Effector CD8-positive, alpha-beta T cell (primary cell): ENCODE results near the gene WNK2.

ENCODE experiments used
- DNase-seq: peaks from one replicate; lab custom pipeline; 2025; lab: John Stamatoyannopoulos, UW

WNK2 gene

DNA sequence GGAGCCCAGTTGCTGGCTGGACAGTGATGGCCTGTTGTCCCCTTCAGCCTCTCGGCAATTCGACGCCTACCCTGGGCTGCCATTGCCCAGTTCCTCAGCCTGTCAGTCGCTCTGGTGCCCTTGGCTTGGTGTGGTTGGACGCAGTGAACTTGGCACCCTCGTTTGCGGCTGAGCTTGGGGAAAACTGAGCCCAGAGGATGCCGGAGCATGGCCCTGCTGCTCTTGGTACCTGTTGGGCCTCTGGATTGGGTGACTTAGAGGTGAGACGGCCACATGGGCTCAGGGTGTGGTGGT is 16.5 kb downstream of the WNK2 start:
- no peak for DNase-seq

DNA sequence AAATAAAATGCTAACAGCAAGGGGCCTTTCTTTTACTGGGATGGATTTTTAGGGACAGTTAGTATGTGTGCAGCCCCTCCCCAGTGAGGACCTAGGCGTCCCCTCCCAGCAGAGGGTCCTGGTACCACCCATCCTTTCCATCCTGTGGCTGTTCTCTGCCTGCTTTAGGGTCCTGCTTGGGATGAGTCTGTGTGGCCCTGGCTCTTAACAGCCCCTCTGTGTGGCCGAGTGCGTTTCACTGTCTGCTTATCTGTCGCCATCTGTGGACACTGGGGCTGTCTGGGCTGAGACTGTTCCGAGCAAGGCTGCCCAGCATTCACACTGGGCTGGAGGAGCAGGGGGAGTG is 17.0 kb downstream of the WNK2 start:
- no peak for DNase-seq

DNA sequence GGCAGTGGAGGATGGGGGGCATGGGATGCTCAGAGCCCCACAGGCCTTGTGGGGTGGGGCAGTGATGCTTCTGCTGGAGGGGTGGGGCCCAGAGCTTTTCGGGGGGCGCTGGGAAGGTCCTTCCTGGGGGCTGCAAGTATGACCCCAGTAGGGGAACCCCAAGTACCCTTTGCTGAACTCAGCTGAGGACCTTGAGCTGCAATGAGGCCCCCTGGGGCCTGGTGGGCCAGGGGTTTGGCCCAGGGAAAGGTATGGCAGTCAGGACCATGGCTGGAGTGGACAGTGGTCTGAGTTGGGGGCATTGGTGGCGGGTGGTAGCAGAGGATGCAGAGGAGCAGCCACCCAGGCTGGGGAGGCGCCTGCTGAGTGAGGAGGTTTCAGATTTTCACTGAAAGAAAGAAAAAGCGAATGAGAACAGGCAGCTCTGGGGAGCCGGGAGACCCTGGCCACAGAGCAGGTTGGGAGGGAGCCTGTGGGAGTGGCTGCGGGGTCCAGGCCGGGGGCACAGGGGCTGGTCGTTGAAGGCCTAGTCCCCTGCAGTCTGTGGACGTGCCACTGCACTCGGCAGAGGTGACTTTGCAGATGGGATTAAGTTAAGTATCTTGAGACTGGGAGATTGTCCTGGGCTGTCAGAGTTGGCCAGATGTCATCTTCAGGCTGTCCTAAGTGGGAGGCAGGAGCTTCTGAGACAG is 19.2 kb downstream of the WNK2 start:
- DNase-seq = no peak

DNA sequence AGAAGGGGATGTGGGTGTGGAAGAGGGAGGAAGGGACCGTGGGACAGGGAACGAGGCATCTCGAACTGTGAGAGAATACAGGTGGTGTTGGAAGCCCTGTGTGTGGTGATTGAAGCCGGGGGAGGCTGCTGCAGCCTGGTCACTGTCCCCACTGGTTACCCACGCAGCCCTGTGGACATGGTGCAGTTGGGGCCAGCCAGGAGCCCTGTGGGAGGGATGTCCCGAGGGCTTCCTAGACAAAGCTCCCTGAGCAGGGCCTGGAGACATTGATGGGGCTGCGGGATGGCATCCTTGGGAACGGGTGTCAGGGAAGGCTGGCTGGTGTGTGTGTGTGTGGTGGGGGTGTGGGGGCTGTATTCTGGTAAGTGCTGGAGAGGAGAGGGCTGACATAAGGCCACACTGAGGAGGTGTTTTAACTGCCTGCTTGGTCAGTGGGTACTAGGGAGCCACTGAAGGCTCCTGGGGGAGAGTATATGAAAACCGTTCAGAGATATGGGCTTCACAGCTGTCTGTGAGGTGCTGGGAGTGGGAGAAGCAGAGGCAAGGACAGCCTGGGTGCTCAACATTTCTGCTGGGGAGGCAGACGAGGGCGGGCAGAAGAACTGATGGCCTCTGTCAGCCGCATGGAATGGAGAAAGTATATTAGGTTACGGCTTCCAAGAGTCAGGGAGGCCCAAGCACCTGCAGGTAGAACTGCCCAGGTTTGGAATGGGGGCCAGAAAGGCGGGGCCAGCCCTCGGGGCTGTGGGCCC is 20.0 kb downstream of the WNK2 start:
- no peak for DNase-seq

DNA sequence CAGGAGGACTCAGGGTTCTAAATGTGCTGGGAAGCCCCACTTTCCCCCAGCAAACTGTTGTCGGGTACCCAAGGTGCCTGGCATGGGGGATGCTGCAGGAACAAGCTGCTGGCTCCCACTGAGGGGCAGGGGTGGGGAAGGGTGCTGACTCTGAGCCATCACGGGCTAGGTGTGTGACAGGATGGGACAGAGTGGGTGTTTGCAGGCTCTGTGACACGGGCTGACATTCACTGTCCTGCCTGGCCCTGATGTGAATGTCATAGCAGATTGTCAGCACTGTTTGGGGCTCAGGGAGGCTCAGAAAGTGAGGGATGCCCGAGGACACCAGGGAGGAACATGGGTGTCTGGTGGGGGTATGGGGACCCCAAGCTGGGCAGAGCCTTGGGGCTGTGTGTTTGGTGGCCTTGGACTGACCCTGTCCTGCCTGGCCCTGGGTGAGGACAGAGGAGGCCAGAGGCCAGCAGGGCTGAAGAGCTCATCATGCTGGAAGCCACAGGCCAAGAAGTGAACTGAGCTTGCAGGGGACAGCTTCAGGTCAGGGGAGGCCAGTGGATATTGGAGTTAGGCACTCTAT is 20.6 kb downstream of the WNK2 start:
- no peak for DNase-seq

DNA sequence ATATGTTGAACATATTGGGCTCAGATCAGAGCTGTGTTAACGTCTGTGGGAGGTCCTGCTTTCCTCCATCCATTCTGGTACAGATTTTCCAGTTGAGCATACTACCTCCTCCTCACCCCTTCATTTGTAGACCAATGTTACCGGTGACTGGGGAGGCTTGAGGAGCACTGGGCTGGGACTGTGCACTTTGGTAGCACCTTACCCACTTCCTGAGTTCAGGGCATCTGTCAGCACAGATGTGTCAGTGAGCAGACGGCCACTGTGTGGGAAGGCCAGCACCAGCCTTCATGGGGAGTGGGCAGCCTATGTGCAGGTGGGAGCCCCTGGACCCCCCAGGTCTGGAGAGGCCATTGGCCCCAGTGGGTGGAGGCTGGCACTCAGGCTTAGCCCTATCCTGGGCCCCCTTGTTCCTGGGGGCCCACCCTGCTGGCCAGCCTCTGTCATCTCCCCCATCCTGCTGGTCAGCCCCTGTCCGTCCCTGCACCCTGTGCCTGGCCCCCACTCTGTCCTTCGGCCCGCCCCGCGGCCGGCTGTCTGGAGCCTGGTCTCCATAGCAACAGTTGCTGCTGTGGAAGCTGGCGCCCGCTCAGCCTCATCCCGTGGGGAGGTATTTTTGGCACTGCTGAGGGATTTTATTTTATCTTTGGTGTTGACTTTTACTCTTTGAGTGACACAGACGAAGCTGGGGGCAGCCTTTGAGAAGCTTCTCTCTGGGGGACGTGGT is 21.3 kb downstream of the WNK2 start:
- no peak for DNase-seq

DNA sequence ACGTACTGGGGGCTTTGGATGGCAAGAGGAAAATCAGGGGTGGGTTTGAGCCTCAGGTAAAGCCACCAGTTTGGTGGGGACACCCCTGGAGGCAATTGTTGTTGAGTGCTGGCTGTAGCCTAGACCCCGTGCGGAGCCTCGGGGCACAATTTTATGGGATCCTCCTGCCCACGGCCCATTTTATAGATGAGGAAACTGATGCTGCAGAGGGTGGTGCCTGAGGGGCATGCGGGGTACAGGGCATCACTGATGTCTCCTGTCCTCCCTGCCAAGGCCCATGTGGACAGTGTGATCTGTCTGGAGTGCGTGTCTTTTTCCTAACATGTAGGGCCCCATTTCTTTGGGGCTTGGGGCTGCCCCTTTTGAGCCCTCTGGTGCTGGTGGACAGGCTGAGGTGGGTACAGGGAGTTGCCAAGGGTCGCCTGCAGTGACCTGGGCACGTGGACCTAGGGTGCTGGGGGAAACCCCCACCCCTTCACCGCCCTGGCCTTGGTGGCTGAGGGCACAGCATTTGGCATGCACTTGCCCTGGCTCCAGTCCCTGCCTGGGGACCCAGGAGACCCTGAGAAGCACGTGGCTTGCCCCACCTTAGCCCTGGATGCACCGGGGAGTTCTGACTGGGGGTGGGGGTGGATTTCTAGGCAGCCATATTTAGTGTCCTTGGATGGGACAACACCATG is 22.1 kb downstream of the WNK2 start:
- DNase-seq = no peak

DNA sequence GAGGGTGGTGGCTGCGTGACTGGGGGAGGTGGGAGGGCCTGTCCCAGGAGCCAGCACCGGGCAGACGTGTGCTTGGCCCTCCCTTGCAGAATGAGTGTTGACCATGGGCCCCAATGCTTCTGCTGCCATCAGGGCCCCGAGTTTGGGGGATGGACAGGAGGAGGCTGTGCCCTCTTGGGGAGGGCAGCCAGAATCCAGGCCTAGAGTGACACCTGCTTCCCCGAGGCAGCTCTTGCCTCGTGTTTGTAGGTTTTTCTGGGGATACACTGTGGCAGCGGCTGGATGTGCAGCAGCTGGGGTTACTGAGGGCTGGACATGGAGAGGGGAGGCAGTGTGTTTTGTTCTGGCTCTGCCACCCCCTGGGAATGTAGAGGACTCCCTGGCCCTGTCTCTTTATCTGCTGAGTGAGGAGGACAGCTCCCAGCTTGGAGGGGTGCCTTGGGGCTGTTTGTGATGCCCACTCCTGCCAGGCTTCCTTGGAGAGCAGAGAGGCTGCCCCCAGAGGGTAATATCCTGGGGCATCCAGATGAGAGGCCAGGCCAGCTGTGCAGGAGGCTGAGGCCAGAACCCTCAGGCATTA is 22.7 kb downstream of the WNK2 start:
- DNase-seq = no peak

DNA sequence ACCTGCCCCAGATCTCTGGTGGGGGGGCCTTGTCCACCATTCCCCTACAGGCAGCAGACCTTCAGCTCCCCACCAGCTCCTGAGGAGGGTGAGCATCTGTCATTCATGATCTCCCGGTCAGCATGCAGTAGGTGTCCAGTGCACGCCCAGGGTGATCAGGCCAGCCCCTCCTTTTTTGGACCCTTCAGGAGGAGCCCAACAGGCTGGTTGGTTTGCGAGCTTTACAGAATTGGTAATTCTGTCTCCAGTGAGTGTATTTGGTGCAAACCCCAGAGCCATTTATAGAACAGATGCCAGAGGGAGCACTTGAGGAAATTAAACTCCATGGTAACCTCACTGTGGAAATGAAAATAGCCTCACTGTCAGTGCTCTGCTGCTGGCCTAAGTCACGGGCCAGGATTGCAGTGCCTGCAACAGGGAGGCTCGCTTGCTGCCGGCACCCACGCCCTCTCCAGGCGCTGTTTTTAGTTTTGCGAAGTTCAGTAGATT is 23.4 kb downstream of the WNK2 start:
- DNase-seq = no peak

DNA sequence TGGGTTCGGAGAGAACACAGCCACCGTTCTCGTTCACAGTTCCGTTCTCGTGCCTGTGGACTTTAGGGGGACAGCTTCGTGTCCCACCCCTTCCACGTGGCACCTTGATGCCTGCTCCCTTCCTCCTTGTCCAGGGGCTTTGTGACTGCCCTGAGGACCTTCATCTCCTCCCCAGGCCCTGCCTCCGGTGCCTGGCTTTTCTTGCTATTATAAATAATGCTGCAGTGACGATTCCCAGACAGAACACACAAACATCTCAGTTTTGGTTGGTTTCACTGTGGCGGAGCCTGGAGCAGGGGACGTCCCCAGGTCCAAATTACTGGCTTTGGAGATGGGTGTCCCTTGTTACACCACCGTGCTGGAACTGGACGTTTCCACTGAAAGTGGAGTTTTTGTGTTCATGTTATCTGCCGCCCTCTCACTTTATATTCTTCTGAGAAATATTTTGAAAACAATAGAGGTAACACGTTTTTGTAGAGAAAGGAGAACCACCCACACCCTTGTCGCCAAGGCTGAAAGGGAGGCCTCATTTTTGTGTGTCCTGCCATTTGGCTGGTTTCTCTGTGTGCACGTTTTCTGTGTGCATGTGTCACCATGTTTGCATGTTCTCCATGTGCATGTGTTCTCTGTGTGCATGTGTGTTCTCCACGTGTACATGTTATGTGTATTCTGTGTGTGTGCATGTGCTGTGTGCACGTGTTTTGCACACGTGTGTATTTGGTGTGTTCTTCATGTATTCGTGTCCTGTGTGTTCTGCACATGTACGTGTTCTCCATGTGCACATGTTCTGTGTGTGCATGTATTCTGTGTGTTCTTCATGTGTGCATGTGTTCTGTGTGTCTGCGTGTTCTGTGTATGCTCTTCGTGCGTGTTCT is 24.2 kb downstream of the WNK2 start:
- no peak for DNase-seq

DNA sequence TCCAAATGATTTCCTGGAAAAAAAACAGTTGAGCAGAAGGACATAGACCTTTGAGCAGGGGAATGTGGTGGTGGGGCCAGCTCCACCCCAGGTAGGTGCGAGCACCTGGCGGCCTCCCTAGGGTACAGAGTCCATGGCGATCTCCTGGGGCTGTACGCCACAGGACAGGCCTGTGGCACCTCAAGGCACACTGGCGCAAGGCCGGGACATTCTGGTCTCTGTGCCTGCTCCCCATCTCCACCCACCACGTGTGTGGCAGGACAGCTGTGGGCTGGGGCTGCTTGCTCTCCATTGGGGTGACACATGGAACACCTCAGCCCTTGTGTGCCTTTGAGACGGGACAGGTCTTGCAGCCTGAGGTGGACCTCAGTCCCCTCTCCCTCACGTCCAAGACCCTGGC is 25.2 kb downstream of the WNK2 start:
- DNase-seq = no peak

DNA sequence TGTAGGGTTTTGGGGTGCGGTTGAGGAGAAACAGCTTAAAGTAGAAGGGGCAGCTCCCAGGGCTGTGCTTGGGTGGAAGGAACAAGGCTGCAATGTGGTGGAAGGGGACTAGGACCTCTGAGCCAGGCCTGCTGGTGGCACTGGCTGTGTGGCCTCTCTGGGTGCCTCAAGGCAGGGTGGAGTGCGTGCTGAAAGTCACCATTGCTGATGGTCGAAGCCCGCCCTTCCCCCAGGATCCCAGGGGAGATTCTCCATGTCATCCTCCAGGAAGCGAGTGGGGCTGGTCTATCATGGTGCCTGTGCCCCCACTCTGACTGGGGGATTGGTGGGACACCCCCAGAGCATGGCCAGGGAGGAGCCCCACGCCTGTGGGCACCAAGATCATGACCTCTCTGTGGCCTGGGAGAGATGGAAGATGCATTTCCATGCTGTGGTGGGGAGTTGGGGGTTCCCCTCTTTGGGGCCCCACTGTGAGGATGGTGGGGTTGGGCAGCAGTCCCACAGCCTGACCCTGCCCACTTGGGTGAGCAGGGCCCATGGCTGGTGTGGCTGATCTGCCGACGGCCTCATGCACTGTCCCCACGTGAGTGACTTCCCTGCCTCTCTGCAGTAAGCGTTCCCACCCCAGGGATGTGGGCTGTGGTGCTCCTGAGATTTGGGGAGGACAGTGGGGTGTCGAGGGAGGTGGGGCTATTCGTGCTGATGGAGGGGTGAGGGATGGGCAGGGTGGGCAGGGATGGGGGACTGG is 25.8 kb downstream of the WNK2 start:
- DNase-seq = no peak

DNA sequence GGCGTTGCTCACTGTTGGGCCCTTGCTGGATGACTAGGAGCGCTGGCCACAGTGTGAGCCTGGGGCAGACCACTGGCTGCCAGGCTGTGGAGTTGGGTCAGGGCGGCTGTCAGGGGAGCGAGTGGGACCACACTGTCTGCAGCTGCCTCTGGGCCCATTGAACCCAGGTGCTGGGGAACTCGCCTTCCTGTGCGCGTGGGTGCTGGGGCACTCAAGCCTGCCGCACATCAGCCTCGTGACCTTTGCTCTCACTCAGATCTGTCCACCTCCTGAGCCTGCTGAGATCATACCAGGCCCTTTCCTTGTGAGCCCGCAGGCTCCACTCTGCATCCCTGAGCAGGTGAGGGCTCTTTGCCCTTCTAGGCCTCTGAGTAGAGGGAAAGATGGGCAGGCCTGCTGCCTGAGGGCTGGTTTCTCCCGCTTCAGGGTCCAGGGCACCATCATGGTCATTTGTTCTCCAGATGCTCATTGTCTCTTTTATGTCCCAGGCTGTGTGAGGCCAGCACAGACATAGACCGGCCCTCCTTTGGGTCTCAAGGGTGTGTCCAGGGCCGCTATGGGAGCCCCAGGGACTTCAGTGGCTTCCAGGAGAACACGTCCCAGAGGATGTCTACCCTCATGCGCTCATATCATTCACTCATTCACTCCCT is 26.5 kb downstream of the WNK2 start:
- no peak for DNase-seq

DNA sequence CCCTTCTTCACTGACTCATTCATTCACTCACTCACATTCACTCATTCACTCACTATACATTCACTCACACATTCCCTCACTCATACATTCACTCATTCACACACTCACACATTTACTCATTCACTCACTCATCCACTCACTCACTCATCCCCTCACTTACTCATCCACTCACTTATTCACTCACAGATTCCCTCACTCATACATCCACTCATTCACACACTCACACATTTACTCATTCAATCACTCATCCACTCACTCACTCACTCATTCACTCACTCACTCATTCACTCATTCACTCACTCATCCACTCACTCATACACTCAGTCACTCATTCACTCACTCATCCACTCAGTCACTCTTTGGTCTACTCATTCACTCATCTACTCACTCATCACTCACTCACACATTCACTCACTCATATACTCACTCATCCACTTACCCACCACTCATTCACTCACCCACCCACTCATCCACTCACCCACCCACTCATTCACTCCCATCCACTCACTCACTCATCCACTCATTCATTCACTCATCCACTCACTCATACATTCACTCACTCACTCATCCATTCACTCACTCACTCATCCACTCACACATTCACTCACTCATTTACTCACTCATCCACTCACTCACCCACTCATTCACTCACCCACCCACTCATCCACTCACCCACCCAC is 27.2 kb downstream of the WNK2 start:
- no peak for DNase-seq

DNA sequence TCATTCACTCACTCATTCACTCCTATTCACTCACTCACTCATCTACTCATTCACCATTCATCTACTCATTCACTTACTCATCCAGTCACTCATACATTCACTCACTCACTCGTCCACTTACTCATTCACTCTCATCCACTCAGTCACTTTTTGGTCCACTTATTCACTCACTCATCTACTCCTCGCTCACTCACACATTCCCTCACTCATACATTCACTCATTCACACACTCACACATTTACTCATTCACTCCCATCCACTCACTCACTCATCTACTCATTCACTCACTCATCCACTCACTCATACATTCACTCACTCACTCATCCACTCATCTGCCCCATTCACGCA is 27.7 kb downstream of the WNK2 start:
- DNase-seq = no peak

DNA sequence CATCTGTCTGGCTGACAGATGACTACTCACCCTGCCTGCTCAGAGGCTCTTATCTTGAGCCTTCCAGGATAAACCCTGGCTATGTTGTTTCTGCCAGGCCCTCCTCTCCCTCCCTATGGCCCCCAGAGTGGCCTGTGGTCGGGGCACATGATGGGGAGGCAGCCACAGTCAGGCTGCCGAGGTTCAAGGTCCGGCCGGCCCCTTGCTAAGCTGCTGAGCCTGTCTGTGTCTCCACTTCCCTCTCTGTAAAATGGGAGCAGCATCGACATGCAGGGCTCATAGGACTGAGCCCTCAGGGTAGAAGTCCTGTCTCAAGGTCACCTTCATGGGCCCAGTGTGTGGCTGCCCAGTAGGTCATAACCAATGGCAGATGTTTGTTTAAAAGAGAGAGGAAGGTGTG is 28.5 kb downstream of the WNK2 start:
- no peak for DNase-seq

DNA sequence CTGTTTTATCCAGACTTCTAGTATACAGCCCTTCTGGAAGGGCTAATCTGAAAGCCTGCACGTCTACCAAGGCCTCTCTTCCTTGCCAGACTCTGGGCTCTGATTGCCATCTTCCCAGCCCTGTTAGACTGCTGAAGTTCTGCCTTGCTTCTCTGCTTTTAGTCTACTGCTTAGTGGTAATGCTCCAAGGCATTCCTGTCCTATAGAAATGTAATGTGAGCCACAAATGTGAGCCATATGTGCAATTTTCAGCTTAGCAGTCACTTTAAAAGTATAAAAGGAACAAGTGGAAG is 32.1 kb downstream of the WNK2 start:
- no peak for DNase-seq

DNA sequence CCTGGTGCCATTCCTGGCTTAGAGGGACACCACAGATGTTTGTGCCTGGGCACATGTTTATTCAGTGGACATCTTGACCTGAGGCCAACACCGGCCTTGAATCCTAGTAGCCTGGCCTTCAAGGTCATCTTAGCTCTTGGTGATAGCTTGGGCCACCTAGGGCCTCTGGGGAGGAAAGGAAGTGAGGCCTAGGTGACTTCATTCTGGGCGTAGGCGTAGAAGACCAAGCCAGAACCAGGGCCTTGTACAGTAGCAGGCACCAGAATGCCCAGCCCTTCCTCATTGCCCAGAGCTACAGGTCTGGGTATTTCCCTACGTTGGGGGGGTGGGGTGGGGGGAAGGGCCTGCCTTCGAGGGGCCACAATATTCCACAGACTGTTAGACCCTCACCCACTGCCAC is 33.8 kb downstream of the WNK2 start:
- no peak for DNase-seq

DNA sequence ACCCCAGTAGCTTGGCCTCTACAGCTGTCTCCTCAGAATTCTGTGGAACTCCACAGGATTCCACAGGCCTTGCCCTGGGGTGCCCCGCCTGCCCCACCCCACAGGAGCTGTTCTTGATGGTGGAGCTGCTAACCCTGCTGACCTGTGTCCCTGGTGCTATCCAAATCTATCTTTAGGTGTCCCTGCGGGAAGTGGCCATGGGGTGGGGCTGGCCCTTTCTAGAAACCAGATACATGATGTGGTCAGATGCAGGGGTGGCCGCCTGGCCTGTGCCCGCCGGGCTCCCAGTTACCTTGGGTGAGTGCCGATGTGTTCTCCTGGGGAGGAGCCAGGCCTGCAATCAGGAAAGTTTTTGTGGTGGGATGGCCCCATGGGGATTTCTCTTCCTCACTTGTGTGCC is 34.2 kb downstream of the WNK2 start:
- DNase-seq = no peak
